ENCODE data around the gene AHCYL2.

DNA sequence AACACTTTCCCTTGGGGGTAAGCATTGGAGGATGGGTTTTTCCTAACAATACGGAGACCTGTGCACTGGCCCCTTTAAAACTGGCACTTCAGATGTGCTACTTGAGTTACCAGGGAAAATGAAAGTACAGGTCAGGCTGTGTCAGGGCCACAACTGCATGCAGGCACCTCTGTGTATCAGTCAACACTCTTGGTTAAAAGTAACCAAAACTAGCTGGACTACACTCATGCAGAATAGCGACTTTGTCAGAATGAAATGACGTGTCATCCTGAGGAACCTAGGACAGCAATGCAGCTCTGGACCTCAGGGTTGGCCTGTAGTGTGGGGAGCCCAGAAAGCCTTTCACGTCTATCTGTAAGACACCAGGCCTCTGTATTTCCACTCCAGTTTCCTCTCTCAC, 243.7 kb downstream of the AHCYL2 start:
- TF ChIP-seq EP300 (conservative IDR thresholded peaks at IDR 0.05; ENCODE audit: poor library complexity, severe bottlenecking) (no peak), CTCF (IDR thresholded peaks at IDR 0.05; ENCODE audit: poor library complexity, severe bottlenecking) (no peak), RAD21 (conservative IDR thresholded peaks at IDR 0.05) (no peak)

Measured in neural cell (in vitro differentiated cells).